ENCODE results near the gene CASP14.
"Not testable (repeated sequence)": the region's sequence is repeated elsewhere in the genome, so short reads cannot be mapped to it uniquely, and the experiment has no call there.

The CASP14 gene, protein sequence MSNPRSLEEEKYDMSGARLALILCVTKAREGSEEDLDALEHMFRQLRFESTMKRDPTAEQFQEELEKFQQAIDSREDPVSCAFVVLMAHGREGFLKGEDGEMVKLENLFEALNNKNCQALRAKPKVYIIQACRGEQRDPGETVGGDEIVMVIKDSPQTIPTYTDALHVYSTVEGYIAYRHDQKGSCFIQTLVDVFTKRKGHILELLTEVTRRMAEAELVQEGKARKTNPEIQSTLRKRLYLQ

DNA sequence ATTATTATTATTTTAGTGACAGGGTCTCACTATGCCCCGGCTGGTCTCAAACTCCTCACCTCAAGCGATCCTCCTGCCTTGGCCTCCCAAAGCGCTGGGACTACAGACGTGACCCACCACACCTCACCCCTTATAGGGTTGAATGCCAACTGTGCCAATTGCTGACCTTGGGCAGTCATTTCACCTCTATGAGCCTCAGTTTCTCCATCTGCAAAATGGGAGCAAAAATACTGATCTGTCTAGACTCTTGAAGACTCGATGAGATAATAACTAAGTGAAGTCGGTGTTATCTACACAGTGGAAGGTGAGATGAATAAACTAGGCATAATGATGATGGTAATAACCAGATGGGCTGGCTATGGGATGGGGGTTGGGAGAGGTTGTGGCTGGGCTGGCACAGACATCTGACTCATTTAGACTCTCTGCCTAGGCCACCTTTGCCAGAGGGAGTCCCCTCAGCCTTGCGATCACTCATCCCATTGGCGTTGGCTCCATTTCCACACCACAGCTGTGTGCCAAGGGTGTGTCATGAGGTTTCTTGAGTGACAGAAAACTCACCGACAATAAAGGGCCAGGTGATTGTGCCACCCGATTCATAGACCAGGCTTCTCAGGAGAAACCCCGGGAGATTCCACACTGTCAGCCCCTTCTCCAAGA, at the start of gene CASP14:
TSS of gene CASP14 (plus strand) at position 596 of the 657 bp plus-strand sequence. CDS start 2,772 bp downstream, outside the sequence.
- DNase-seq (ENCODE audit: low read depth), result no peak

DNA sequence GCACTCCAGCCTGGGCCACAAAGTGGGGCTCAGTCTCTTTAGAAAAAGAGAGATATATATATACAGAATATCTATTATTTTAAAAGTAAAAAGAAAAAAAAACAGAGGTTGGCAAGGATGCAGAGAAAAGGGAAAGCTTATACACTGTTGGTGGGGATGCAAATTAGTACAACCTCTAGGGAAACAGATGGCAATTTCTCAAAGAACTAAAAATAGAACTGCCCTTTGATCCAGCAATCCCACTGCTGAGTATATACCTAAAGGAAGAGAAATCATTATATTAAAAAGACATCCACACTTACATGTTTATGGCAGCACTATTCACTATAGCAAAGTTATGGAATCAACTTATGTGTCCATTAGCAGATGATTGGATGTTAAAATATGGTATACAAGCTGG, 41.0 kb upstream of the CASP14 start:
- no peak for DNase-seq (ENCODE audit: low read depth)

DNA sequence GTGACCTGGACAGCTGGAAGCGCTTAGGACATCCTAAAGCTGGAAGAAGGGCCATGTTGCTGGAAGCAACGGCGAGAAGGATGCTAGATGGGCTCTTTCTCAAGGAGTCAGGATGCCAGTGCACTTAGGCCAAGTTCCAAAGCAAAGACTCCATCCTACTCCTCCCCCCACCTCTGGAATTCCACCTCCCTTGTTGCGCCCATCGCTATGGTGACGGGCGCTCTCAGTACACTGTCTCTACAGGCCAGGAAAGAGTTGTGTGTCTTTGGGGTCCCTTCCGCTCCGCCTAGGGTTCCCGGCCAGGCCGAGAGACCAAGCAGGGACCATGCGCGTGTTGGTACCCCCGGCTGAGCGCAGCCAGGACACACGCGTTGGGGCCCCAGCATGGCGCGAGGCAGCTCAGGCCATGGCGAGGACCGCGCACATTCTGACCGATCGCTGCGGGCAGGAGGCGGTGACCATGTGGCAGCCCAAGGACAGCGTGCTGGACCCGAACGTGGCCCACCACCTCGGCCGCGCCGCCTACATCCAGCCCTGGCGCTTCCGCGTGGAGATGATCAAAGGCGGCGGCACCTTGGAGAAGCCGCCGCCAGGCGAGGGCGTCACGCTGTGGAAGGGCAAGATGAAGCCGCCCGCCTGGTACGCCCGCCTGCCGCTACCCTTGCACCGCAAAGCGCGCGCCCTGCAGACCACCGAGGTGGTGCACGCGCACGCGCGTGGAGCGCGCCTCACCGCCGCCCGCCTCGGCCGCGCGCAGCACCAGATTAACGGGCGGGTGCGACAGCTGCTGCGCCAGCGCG, 38.6 kb upstream of the CASP14 start:
- no peak for DNase-seq (ENCODE audit: low read depth)

DNA sequence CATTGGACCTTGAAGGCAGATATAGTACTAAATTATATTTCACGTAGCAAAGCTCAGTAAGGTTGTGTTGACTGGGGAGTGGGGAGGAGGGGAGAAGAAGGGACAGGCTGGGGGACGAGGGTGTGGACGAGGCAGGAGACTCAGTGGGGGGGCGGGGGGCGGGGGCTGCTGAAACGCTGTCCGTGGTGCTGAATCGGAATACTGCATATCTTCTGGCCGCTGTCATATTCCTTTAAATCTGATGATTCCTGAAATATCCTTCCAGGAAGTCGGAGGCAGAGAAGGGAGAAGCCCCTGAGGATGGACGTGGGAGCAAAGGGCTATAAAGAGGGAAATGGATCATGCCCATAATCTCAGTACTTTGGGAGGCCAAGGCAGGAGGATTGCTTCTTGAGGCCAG, 34.7 kb upstream of the CASP14 start:
- DNase-seq (ENCODE audit: low read depth), result no peak

DNA sequence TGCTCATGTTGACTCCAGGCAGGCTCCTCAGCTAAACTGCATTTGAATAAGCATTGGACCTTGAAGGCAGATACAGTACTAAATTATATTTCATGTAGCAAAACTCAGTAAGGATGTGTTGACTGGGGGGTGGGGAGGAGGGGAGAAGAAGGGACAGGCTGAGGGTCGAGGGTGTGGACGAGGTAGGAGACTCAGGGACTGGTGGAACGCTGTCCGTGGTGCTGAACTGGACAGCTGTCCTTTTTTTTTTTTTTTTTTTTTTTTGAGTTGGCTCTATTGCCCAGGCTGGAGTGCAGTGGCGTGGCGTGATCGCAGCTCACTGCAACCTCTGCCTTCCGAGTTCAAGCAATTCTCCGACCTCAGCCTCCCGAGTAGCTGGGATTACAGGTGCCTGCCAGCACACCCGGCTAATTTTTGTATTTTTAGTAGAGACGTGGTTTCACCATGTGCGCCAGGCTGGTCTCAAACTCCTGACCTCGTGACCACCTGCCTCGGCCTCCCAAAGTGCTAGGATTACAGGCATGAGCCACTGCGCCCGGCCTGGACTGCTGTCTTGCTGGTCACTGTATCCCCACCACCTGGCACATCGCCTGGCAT, 33.2 kb upstream of the CASP14 start:
- DNase-seq (ENCODE audit: low read depth), result no peak

DNA sequence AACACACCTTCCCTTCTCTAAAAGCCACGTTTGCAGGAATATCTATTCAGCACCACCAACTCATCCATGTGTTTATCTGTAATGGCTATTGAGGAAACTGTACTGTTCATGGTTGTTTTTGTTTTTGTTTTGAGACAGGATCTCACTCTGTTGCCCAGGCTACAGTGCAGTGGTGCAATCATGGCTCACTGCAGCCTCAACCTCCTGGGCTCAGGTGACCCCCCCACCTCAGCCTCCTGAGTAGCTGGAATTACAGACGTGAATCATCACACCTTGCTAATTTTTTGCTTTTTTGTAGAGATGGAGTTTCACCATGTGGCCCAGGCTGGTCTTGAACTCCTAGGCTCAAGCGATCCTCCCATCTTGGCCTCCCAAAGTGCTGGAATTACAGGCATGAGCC, 30.4 kb upstream of the CASP14 start:
- DNase-seq (ENCODE audit: low read depth), result not testable (repeated sequence)

DNA sequence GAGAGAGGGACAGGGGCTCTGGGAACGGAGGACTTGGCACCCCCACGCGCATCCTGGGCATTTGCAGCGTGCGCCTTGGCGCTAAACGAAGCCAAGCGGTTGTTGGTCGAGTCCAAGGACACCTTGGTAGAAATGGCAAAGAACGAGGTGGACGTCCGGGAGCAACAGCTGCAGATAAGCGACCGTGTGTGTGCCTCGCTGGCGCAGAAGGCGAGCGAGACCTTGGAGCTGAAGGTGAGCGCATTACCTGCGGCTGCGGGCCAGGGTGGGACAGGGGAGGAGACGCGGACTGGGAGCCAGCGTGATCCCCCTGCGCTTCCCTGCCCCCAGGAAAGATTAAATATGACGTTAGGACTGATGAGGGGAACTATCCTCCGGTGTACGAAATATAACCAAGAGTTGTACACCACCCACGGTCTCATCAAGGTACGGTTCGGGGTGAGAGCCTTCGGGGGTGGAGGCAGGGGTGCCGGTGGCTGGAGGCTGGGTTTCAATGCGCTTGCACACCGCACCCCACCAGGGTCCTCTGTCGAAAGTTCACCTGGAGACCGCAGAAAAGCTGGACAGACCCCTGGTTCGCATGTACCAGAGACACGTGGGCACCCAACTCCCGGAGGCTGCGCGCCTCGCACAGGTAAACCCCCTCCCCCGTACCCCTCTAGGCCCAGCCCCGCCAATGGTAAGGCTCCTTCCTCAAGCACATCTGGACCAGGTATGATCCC, 27.8 kb upstream of the CASP14 start:
- no peak for DNase-seq (ENCODE audit: low read depth)

DNA sequence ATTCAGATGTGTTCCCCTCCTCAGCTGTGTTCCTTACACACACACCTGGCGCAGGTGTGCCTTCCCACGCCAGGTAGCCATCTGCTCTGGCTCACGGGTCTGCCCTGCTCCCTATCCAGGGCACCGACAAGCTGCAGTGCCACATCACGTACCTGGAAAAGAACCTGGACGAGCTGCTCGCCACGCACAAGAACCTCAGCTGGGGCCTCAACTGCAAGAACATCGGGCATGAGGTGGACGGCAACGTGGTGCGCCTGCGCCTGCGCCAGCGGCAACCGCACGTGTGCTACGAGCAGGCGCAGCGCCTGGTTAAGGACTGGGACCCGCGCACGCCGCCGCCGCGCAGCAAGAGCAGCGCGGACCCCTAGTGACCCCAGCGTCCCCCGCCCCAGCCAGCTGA, 26.5 kb upstream of the CASP14 start:
- DNase-seq (ENCODE audit: low read depth), result no peak

DNA sequence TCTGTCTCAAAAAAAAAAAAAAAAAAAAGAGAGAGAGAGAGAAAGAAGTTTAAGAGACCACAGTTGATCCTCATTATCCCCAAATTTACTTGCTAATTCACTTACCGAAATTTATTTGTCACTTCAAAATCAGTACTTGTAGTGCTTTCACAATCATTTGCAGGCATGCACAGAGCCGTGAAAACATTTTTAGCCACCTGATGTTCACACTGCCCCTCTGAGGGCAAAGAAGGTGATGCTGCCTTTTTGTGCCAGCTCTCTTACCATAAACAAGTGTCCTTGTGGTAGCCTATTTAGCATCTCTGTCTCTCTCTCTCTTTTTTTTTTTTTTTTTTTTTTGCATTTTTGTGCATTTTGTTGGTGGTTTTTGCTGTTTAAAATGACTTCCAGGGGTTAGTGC, 24.1 kb upstream of the CASP14 start:
- no peak for DNase-seq (ENCODE audit: low read depth)

DNA sequence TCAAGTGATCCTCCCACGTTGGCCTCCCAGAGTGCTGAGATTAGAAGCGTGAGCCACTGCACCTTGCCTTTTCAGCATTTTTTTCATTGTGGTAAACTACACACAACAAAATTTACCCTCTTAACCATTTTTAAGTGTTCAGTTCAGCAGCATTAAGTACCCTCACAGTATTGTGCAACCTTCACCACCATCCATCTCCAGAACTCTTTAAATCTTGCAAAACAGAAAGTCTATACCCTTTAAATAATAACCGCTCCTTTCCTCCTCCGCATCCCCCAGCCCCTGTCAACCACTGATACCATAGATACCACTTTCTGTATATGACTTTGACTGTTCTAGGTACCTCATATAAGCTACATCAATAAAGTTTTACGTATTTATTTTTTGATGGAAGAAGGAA, 20.8 kb upstream of the CASP14 start:
- no peak for DNase-seq (ENCODE audit: low read depth)

DNA sequence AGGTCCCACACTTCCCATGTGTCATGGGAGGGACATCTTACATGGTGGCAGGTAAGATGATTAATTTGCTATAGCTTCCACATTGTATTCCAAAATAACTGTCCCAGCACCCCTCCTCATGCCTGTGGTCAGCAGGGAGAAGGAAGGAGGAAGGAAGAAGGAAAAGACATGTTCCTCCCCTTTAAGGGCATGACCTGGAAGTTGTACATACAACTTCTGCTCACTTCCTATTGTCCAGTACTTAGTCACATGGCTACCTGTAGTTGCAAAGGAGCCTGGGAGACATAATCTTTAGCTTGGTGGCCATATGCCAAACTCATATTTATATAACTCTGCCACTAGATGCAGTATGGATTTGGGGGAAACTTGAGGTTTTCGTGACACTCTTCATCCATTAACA, 17.6 kb upstream of the CASP14 start:
- DNase-seq (ENCODE audit: low read depth), result no peak

DNA sequence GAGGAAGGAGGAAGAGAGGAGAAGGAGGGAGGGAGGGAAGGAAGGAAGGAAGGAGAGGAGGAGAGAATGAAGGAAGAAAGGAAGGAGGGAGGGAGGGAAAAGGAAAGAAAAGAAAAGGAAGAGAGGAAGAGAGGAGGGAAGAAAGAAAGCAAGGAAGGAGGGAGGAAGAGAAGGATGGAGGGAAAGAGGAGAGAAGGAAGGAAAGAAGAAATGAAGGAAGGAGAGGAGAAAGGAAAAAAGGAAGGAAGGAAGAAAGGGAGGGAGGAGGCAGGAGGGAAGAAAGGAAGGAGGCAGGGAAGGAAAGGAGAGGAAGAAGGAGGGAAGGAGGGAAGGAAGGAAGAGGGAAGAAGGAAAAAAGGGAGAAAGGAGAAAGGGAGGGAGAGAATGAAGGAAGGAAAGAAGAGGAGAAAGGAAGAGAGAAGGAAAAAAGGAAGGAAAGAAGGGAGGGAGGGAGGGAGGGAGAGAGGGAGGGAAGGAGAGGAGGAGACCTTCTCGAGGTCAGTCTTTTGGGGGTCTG, 13.4 kb upstream of the CASP14 start:
- no peak for DNase-seq (ENCODE audit: low read depth)

DNA sequence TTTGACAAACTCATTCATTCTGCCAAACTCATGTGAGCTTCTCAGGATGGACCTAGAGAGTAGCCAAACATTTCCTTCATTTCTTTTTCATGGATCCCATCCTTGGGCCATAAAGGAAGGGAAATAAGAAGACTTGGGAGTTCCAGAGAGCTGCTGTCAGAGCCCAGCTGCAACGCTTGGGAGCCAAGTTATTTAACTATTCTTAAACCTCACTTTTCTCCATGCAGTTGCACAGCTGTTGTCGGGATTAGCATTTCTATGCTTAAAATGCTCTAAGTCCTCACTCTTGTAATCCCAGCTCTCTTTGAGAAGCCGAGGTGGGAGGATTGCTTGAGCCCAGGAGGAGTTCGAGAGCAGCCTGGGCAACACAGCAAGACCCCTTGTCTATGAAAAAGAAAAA, 11.7 kb upstream of the CASP14 start:
- DNase-seq (ENCODE audit: low read depth), result no peak

DNA sequence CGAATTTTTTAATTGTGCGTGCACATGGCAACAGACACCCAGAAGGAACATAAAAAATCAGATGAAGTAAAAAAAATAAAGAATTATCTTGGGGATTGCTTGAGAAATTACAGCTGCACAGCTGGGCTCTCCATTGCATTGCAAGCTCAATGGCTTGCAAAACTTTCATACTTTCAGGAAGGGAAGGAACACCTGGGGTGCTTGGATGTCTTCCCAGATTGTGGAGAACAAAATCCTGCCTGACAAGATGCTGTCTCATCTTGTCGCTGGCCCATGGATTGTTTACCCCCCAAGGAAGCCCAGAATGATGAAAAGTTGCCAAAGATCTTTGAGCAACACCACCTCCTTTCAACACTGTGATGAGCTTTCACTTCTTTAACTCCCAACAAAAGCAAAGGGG, 11.0 kb upstream of the CASP14 start:
- DNase-seq (ENCODE audit: low read depth), result no peak

DNA sequence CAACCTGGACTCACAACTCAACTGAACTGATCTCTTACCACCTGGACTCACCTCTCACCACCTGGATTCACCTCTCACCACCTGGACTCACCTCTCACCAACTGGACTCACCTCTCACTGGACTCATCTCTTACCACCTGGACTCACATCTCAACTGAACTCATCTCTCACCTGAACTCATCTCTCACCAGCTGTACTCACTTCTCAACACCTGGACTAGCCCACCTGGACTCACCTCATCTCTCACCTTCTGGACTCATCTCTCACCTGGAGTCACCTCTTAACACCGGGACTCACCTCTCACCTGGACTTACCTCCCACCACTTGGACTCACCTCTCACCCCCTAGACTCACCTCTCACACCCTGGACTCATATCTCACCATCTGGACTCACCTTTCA, 7.3 kb upstream of the CASP14 start:
- no peak for DNase-seq (ENCODE audit: low read depth)

DNA sequence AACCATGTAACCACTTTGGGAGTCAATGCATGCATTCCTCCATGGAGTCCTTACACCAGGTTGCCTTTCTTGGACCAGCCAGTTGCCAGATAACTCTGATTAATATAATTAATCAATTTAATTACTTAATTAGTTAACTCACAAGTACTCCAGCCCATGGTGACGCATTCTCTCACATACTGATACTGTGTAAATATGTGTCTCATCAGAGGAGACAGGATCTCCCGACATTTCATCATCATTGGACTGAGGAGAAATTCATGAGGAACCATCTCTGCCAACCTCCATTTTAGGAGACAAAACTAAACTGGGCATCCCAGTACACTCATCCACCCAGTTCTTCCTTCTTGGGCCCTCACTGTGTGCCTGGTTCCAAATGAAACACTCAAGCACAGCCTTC, 6.5 kb upstream of the CASP14 start:
- DNase-seq (ENCODE audit: low read depth), result no peak

DNA sequence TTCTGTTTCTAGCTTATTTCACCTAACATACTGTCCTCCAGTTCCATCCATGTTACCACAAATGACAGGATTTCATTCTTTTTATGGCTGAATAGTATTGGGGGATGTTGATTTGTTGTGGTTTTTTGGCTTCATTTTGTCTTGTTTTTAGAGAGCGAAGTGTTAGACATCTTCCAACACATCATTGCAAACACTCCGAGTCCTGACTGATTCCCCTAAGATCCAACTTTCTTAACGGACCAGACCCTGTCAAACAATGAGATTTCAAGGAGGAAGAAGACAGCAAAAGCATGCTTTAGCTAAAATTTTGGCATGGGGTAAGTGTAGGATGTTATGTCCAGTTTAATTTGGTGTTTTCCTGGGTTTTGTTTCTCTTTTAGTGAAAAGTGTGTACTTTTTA, 3.8 kb upstream of the CASP14 start:
- no peak for DNase-seq (ENCODE audit: low read depth)

DNA sequence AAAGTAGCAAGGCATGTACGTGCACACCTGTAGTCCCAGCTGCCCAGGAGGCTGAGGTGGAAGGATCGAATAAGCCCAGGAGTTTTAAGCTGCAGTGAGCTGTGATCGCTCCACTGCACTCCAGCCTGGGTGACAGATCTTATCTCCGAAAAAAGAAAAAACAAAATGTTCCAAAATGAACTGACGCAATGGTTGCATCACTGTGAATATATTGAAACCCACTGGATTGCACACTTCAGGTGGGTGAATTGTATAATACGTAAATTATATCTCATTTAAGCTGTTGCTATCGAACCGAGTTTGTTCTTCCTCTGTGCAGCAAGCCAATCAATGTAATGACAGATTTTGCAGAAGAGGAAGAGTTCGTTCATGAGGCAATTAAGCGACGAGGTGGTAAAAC, 1.6 kb upstream of the CASP14 start:
- DNase-seq (ENCODE audit: low read depth), result no peak

DNA sequence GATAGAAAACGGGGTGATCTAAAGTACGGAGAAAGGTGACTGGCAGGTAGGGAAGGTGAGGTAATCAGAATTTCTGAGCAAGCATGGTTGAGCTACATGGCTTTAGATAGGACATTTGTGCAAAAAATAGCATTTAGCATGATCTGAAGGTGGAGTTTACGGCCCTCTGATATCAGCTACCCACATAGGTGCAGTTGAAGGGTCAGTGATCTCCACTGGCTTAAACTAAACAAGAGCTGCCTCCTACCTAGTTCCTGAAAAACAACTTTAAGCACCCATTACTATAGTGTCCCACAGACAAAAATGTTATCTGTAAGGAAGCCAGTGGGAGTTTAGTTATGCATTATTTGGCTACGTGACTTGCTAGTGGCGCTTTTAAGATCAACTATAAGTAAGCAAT, 1.2 kb upstream of the CASP14 start:
- DNase-seq (ENCODE audit: low read depth), result no peak

DNA sequence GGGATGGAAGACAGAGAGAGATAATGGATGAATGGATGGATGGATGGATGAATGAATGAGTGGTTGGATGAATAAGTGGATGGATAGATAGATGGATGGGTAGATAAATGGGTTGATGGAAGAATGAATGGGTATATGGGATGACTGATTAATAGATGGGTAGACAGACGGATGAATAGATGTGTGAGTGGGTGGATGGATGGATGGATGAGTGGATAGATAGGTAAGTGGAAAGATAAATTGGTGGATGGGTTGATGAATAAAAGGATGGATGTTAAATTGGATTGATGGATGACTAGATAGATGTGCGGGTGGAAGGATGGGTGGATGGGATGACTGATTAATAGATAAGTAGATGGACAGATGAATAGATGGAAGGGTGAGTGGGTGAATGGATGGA, 1.4 kb downstream of the CASP14 start:
- DNase-seq (ENCODE audit: low read depth), result no peak

DNA sequence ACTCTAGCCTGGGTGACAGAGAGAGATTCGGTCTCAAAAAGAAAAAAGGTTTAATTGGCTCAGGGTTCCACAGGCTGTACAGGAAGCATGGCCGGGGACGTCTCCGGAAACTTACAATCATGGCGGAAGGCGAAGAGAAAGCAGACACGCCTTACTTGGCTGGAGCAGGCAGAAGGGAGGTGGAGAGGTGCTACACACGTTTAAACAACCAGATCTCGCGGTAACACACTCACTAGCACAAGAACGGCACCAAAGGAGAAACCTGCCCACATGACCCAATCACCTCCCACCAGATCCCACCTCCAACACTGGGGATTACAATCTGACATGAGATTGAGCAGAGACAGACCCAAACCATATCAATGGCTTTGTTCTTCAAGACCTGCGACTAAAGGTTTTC, 12.8 kb downstream of the CASP14 start:
- no peak for DNase-seq (ENCODE audit: low read depth)

DNA sequence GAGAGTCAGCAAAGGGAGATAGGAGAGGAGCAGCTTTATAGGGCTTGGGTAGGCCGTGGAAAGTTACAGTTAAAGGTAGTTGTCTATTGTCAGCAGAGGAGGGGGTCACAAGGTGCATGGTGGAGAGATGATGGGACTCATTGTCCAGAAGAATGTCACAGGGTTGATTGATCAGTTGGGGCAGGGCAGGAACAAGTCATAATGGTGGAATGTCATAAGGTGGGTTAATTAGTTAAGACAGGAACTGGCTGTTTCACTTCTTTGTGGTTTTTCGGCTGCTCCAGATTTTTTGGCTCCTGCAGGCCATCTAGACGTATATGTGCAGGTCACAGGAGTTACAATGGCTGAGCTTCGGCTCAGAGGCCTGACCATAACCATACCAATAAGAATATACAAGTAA, 21.1 kb downstream of the CASP14 start:
- DNase-seq (ENCODE audit: low read depth), result not testable (repeated sequence)

Data from stimulated activated CD8-positive, alpha-beta memory T cell treated with anti-CD3 and anti-CD28 coated beads, Interleukin-7, amount 100 ng/mL, for 24 hours (primary cell).